Measurements from ENCODE around the gene TLE4.

GRCh38 chr9:79604149-79604548, 32.4 kb downstream of the TLE4 start:
- TF ChIP-seq GATA3 (IDR thresholded peaks at IDR 0.05; ENCODE audit: low read depth, low read length) (no peak), GATA2 (IDR thresholded peaks at IDR 0.05; ENCODE audit: low read depth, low read length) (no peak)

All from SH-SY5Y (cell line).